Measurements from ENCODE around the gene PLSCR2.
A peak's percentile ranks its signal among the peaks of the same experiment; 100 is the strongest.
"Not testable (repeated sequence)": the region's sequence is repeated elsewhere in the genome, so short reads cannot be mapped to it uniquely, and the experiment has no call there.

PLSCR2 gene

DNA sequence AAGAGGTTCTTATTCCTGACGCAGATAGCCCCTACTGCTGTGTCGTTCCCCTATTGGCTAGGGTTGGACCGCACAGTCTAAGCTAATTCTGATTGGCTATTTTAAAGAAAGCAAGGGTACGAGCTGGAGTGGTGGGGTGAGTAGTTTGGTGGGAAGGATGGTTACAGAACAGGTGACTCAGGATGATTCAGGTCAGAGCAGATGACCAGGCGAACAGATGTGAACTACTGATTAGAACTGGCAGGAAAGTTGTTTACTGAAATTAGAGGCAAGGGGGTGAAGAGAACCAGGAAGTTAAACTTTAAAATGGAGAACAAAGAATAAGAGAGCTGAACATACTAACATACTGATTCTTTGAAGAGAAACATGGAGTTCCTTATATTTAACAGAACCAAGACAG is 56.6 kb downstream of the PLSCR2 start:
- not testable (repeated sequence) for DNase-seq

DNA sequence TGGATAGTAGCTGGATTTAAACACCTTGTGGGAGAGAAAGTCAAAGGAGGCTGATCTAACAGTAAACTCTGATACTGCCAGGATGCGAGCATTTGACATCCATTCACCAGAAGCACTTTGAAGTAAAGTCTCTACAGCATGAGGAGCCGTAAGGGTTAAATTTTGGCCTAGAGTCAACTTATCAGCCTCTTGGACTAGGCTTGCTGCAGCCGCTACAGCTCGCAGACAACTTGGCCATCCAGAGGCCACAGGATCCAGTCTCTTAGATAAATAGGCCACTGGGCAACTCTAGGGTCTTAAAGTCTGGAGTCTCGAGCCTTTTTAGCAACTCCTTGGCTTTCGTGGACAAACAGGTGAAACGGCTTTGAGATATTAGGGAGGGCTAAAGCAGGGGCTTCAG is 61.4 kb downstream of the PLSCR2 start:
- no peak for DNase-seq

DNA sequence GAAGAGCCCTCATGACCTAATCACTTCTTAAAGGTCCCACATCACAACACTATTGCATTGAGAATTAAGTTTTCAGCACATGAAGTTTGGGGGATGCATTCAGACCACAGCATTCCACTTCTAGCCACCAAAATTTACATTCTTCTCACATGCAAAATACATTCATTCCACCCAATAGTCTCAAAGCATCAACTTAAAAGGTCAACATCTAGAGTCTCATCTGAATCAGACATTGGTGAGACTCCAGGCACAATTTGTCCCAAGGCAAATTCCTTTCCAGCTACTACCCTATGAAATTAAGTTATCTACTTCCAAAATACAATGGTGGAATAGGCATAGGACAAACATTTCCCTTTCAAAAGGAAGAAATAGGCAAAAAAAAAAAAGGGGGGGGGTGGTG is 64.9 kb downstream of the PLSCR2 start:
- DNase-seq = no peak

DNA sequence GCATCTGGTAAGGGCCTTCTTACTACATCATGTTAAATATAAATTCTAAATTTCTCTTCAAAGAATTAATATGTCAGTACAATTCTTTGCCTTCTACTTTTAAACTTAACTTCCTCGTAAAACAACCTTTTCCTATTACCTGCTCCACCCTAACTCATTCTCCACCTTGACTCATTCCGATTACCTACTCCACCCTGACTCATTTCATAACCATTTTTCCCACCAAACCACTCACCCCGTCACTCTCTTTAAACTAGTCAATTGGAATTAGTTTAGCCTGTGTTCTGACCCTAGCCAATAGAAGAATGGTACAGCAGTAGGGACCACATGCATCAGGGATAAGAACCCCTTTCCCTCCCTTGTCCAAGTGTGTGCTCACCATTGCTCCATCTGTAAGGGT is 65.6 kb downstream of the PLSCR2 start:
- DNase-seq = no peak

DNA sequence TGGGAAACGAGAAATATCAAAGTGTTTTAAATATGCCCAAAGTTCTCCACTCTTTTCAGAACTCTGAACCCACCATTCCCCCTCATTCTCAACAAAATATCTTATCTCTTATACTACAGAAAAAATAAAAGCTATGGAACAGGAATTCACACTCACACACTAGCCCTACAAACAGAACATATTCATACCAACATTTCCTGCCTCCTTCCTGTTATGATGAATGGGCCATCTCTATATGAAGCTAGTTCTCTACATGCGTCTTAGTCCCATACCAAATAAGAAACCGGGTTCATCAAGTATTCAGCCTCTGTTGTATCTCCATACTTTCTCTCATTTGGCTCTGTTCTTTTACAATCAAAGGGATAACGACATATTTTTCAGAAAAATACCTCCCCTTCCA is 72.6 kb downstream of the PLSCR2 start:
- no peak for DNase-seq

DNA sequence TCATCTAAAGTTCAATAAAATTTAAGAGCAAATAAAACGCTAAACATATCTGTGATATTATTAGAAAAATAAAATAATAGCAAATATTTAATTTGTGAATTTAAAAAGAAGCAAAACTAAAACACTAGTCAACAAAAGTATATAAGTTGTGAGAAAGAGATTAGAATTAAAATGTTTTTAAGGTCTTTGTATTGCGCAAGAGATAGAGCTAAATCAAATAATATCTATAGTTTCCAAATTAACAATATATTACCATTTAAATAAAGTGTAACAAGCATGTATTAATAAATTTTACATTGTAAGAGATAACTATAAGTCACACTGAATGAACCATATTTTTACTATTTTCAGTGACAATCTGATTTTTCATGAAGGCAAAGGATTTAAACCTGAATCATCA is 74.2 kb downstream of the PLSCR2 start:
- DNase-seq = no peak

DNA sequence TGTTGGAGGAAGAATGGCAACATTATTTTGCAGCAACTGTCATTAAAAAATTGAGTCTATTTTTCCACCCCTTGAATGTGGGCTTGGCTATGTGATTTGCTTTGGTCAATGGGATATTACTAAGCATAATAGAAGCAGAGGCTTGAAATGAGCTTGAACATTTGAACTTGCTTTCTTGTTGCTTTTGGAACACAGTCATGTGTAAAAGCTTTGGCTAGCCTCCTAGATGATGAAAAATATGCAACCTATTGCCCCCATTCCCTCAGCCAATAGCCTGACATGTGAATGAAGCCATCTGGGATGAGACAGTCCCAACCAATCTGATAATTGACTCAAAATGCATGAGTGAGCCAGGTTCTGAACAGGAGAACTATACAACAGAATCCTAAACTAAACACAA is 78.4 kb downstream of the PLSCR2 start:
- no peak for DNase-seq

DNA sequence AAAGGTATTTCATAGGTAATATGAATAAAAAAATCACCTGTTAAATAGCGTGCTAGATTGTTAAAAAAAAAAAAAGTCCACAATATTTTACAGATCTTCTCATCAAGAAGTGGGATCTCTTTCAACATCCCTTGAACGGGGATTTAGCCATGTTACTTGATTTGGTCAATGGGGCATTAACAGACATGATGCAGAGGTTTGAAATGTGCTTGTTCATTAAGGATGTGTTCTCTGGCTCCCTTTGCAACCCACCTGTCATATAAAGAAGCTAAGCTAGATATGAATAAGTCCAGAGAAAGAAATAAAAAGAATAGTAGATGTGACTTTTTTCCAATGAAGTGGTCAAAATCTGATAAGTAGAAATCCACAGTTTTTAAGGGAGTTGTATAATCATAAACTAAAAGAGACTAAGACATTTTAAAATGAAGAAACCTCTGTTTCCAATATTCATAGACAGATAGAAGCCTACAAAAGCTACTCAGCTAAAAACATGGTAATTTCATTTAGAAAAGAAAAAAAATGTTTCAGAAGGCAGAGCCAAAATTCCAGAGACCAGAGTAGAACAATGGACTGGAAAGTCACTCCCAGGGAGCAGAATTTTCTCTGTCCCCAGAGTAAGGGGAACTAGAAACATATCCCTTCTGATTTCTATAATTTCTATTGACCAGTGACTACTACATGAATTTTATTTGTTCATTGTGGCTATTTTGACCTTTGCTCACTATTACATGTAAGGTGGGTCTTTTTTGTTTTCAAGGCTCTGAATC is 79.2 kb downstream of the PLSCR2 start:
- no peak for DNase-seq

DNA sequence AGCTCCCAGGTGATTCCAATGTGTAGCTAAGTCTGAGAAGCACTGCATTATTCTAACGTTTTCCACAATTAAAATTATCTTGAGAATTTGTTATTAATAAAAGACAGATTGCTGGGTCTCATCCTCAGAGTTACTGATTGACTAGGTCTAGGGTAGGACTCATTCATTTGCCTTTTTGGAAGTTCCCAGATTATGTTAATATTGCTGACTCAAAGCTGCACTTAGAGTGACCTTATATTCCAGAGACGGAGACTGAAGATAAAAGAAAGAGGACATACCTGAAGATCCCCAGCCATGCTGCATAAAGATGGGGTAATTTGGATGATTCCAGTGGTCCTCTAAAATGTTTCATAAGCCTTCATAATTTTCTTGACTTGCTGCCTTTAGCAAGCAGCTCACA is 81.8 kb downstream of the PLSCR2 start:
- no peak for DNase-seq

DNA sequence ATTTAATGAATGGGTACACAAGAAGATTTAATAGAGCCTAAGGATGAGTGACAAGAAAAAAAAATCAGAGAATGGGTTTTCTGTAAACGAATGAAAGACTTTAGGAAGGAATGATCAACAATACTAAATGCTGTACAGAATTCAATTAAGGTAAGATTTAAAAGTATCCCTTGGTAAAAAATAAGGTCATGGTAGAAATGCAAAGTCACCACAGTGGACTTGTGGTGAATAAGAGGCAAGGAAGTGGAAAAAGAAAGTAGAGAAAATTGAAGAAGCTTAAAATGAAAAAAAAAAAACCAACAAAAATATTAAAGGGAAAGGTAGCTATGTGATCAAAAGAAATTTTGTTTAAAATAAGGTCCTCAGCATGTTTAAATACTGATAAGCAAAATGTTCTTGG is 82.4 kb downstream of the PLSCR2 start:
- peak; percentile 56 for DNase-seq

DNA sequence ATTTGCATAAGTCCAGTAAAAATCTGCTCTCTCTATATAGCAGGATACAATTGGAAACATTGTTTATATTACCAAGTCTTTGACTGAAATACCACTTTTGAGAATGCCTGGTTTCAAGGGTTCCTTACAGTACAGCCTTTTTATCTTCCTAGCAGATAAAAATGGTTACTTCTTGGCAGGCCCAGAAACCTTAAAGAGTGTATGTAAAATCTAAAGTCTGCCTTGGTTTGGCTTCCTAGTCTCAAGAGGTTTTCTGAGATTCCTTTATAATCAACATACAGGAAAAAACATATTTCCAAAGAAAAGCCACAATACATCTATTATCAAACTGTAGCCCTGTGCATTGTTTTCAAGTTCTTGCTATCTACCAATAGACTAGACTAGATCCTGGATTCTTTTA is 84.6 kb downstream of the PLSCR2 start:
- DNase-seq = no peak

Data from OCI-M1 (cell line).